Vagina (tissue), 2 donors: ENCODE measurements around the gene FAM185A.
"Not testable (repeated sequence)": the region's sequence is repeated elsewhere in the genome, so short reads cannot be mapped to it uniquely, and the experiment has no call there.

Source experiments
- CTCF ChIP-seq, 3 experiments: fragments of 450-650 bp in 2 of 3; fragments of 200-600 bp in 1 of 3; sonication (generic) in 1 of 3; IDR thresholded peaks; one replicate each; pipeline ENCODE4 v1.5.1; 2017 to 2019; ENCODE audit warnings: antibody characterized with exemption in 3 of 3, mild to moderate bottlenecking in 2 of 3, moderate library complexity in 2 of 3
- POLR2AphosphoS5 ChIP-seq, 2 donors: sonication (generic); formaldehyde crosslinking; IDR thresholded peaks; one replicate each; pipeline ENCODE4 v1.9.0; 2017; ENCODE audit warnings: antibody characterized with exemption in 2 of 2, mild to moderate bottlenecking in 2 of 2, low read depth in 1 of 2; ENCODE audit not compliant: insufficient read depth in 1 of 2

GRCh38 chr7:102791367-102791766 lies 42.6 kb downstream of the FAM185A start:
- TF ChIP-seq CTCF (IDR thresholded peaks at IDR 0.05); POLR2AphosphoS5 (IDR thresholded peaks at IDR 0.05; ENCODE audit: insufficient read depth in 1 of 2, low read depth in 1 of 2): not testable (repeated sequence)
